GM21381 (cell line): Measurements from ENCODE around the gene VEGFA.

Experiments
- ATAC-seq: cut with Tn5 transposase; IDR thresholded peaks from one replicate; pipeline ENCODE4 v1.9.1; 2021; ENCODE audit warnings: mild to moderate bottlenecking, moderate library complexity; ENCODE audit not compliant: unreplicated experiment

The VEGFA gene

DNA sequence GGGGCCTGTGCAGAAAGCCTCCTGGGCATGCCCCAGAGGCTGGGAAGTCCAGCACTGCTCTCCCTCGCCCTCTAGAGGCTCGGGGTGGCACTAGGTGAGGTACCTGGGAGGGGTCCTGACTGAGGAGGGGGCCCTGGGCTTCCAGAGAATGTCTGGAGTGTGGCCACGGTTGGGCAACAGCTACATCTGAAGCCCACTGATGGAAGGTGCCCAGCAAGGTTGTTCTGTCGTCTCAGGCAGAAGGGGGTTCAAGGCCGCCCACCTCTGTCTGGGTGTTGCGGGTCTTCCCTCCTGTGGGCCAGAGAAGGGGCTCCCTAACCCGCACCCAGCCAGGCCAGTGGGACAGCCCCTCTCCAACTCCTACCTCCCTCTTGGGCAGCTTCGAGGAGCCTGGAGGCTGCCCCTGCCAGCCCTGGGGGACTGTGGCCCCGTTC lies 11.4 kb upstream of the VEGFA start:
- ATAC-seq = no peak

DNA sequence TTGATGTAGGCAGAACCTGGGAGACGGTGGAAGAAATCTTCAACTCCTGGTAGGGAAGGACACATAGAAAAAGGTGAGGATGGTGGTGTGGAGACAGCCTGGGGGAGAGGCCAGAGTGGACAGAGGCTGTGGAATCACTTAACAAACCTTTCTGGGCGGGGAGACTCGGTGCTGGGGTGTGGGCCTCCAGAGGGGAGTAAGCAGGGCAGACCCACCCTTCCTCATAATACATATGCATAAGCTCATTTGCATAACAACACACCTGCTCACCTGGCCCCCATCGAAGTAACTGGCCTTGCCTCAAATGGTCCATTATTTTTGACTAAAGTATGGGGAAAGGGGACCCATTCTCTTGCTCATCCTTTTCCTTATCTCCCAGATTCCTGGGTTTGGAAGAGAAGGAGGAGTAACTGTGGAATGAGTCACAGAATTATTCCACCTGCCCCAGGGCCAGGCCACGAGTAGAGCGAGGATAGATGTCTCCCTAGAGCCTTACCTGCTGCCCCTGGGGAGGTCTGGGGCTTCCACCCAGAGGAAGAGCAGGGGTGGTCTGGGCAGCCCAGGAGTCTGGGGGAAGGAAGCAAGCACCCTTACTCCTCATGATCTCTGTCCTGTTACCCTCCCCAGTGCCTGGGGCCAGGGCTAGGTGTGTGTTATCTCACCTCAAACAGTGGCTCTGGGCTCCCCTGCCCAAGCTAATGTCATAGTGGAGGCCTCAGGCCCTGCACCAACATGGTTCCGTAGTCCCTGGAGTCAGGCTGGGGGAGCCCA lies 10.7 kb upstream of the VEGFA start:
- no peak for ATAC-seq

DNA sequence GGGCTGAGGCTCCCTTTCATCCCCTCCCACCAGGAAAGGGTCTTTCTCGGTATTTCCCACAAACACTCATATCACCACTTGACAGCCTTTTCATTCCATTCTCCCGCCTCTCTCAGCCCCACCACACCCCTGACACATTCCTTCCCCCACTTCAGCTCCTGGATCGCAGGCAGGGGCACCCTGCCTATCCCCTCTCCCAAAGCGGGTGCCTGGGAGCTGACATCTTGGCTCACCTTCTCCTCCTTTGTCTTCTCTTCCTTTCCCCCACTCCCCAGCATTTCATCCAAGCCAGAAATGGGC lies 10.2 kb upstream of the VEGFA start:
- ATAC-seq = no peak

DNA sequence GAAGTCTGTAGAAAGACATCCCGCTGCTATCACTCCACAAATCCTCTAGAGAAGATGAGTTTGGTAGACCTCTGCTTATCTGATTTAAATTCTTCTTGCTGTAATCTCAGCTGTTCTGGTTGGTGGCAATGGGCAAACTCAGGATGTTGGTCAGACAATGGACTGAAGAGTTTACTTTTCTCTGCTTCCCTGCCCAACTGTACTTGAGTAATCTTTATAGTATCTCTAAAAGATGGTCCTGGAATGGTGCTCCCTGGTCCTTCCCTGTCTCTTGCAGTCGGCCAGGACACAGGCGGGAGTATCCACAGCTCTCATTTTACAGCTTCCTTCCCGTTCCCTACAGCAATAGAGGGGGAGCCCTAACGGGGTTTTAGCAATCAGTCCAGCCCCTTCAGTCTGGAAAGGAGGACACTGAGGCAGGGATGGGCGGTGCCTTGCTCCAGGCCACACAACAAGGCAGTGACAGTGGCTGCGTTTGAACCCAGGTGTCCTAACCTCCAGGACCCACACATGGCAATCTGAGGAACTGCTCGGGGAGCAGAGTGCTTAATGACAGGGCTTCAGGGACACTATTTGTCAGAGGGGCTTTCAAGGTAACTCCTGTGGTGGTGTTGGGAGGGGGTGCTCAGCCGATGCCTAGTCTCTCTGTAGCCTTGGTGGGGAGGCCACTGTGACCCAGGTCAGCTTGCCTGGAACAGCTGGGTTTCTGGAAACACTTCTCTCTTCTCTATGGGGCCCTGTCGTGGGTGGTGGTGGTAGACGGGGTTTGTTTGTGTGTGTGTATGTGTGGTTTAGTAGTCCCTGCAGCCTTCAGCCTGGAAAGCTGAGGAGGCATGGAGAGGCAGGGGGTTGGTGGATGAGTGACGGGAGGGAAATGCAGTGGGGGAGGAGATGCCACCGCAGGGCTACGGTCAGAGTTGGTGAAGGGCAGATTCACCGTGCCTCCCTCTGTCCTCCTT lies 9.5 kb upstream of the VEGFA start:
- no peak for ATAC-seq

DNA sequence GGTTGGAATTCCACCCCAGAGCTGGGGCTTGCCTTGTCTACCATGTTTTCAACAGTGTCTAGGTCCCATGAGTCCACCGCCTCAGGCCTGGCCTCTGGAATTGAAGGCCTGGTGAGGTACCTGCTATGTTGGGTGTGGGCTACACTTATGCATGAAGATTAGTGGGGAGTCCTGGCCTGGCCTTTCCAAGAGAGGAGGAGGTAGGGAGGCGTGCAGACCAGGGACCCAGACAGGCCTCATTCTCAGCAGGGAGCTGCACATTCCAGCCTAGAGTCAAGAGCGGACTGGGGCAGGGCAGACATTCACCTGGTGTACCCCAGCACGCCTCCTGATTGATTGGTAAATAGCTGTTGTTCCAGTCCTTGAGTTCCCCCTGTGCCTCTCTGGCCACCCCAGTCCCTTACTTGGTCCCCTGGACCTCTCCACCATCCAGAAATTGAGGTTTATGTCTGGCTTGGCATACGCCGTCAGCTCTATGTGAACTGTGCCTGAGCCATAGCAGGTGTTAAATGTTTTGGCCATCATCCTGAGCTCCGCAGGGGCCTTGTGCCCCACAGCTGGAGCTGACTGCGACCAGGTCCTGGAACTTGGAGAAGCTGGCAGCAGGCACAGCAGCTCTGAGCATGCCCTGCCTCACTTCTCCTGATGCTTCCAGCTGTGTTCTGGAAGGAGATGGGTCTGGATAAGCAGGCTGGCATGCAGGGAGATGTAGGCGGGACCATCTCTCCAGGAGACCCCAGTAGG lies 8.2 kb upstream of the VEGFA start:
- ATAC-seq = no peak

DNA sequence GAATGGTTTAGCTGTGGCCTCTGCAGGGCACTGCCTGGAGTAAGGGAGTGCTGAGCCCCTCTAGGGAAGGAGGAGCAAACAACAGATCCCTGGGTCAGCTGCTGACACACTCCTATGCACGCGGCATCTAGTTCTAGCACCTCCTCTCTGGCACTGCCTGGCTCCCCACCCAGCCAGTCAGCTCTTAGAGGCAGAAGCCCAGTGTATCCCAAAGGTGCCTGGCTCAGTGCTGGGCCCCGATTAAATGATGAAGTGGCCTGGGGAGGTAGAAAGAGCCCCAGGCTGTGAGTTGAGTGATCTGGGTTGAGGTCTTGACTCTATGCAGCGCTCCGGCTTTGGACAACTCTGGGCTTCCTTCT lies 7.6 kb upstream of the VEGFA start:
- ATAC-seq = no peak

DNA sequence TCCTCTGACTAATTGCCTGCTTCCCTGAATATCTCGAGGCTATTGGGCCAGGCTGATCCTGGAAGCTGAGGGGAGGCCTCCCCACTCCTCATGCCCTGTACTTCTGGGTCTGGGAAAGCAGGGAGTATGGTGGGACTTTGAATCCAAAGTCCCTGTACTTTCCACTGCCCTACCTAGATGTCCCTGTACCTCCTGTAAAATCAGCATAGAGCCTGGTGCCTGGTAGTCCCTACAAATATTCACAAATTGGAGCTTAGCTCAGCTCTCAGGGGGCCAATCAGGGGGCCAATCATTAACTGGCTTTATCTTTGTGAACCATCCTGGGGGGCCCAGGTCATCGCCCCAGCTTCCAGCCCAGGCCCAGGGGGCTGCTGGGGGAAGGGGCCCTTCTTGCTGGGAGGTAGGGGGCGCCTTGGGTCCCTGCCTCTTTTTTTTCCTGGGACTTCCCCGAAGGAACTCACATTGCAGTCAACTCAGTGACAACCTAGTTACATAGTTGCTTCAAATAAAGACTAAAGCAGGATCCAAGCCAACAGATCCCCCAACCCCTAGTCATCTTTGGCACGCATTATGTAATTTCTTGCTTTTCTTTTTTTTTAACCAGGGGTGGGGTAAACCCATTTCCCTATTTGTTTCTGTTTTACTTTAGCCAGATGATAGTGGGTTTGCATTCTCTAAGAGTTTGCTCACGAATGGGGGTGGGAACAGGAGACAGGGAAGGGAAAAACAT lies 6.9 kb upstream of the VEGFA start:
- no peak for ATAC-seq

DNA sequence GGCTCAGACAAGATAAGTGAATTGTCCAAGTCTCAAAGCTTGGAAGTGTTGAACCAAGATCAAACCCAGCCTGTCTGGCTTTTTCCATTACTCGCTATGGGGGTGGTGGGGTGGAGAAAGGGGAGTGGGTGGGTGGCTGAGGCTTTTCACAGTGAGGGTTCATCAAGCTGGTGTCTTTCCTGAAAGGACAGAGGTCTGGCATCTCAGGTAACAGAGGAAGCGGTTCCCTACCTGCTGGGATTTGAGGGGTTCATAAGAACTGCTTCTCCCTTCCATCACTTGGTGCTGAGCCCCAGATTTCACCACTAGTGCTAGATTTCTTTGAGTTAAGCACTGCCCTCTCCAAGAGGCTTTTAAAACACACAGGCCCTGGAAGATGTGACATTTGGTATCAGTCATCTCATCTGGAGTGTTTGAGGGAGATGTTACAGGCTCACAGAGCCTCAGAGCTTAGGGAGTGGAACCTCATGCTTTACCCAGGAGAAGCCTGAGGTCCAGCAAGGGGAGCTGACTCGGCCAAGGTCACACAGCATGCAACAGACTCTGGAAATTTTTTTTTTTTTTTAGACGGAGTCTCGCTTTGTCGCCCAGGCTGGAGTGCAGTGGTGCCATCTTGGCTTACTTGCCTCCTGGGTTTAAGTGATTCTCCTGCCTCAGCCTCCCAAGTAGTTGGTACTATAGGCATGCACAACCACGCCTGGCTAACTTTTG lies 6.0 kb upstream of the VEGFA start:
- ATAC-seq = no peak

DNA sequence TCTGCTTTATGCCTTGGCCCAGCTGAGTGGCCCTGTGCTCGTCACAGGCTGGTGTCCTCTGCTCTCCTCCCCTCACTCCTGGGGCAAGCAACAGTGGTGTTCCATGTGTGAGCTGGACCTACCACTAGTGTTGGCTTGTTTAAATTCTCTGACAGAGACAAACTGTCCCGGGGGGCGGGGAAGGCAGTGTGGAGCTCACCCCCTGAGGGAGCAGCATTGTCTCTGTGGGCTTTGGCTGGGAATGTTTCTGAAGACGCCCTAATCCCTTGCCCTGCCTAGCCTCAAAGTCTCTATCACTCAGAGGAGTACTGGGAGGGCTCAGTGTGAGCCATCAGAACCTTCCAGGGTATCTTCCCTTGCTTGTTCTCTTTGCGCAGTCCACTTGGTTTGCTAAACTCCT lies 5.2 kb upstream of the VEGFA start:
- ATAC-seq = no peak

DNA sequence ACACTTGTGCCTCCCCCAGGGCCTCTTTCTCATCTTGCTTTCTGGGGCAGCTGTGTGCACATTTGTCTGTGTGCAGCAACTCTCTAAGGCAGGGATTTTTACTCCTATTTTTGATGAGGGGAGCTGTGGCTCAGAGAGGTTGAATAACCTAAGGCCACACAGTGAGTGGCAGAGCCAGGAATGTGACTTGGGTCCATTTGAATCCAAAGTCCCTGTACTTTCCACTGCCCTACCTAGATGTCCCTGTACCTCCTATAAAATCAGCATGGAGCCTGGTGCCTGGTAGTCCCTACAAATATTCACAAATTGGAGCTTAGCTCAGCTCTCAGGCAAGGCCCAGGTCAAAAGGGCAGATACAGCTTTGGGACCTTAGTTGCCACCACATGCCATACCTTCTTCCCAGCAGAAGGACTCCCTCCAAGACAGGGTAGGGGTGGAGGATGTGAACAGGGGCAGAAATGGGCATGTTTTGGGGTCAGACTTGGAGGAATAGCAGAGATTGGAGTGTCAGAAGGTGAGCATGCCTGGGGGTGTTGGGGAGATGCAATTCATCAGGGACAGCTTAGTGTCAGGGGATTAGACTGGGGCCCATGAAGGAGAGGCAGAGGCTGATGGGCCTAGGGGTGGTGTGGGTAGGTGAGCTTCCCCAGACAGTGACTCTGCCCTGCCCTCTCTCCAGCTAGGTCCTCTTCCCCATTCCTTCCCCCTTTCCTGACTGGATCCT lies 4.1 kb upstream of the VEGFA start:
- ATAC-seq = no peak

DNA sequence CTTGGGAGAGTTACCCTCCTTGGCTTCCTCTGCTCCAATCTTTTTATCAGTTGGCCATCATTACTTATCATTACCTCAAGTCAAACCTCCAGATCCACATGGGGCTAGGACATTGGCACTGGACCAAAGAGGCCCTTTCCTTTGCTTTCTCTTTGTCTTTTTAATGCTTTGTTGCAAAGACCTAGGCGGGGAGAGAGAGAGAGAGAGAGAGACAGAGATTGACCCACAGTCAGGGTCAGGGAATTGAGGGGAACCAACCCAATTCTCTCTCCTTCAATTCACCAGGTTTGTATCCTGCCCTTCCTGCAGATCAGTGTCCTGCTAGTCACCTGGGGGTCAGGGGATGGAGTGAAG lies 3.5 kb upstream of the VEGFA start:
- no peak for ATAC-seq

DNA sequence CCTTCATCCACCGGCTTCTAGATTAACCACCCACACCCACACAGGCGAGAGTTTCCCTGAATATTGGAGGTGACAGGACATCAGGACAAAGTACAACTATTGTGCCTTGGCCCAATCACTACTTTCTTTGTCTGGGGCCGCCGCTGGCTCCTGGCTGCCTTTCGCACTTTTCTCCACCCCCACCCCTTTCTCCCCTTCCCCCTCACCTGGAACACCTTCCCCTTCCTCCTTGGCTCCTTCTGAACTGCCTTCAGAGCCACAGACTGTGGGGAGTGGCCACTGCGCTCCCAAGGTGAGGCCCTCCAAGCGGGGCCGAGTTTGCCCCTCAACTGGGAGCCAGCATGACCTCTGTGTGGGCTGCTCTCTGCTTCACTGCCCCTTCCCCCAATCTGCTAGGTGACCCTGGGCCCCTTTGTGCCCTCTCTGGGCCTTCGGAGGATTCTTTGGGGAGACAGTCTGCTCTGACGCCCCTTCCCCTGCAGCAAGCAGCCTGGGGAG lies 3.0 kb upstream of the VEGFA start:
- no peak for ATAC-seq

DNA sequence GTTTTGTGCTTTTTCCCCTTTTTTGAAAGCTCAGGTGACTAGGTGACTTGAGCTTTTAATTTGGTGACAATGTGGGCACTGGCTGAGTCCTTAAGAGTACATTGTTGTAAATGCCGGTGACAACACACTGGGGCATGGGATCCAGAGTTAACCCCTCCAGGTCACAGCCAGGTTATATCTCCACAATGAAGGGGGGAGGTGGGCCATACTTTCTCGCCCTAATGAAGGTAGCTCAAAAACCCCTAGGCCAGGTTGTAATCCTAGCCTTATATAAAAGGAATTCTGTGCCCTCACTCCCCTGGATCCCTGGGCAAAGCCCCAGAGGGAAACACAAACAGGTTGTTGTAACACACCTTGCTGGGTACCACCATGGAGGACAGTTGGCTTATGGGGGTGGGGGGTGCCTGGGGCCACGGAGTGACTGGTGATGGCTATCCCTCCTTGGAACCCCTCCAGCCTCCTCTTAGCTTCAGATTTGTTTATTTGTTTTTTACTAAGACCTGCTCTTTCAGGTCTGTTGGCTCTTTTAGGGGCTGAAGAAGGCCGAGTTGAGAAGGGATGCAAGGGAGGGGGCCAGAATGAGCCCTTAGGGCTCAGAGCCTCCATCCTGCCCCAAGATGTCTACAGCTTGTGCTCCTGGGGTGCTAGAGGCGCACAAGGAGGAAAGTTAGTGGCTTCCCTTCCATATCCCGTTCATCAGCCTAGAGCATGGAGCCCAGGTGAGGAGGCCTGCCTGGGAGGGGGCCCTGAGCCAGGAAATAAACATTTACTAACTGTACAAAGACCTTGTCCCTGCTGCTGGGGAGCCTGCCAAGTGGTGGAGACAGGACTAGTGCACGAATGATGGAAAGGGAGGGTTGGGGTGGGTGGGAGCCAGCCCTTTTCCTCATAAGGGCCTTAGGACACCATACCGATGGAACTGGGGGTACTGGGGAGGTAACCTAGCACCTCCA lies 2.2 kb upstream of the VEGFA start:
- no peak for ATAC-seq

DNA sequence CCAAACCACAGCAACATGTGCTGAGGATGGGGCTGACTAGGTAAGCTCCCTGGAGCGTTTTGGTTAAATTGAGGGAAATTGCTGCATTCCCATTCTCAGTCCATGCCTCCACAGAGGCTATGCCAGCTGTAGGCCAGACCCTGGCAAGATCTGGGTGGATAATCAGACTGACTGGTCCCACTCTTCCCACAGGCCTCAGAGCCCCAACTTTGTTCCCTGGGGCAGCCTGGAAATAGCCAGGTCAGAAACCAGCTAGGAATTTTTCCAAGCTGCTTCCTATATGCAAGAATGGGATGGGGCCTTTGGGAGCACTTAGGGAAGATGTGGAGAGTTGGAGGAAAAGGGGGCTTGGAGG lies 1.5 kb upstream of the VEGFA start:
- ATAC-seq = no peak

DNA sequence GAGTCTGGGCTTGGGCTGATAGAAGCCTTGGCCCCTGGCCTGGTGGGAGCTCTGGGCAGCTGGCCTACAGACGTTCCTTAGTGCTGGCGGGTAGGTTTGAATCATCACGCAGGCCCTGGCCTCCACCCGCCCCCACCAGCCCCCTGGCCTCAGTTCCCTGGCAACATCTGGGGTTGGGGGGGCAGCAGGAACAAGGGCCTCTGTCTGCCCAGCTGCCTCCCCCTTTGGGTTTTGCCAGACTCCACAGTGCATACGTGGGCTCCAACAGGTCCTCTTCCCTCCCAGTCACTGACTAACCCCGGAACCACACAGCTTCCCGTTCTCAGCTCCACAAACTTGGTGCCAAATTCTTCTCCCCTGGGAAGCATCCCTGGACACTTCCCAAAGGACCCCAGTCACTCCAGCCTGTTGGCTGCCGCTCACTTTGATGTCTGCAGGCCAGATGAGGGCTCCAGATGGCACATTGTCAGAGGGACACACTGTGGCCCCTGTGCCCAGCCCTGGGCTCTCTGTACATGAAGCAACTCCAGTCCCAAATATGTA lies 957 bp upstream of the VEGFA start:
- no peak for ATAC-seq

DNA sequence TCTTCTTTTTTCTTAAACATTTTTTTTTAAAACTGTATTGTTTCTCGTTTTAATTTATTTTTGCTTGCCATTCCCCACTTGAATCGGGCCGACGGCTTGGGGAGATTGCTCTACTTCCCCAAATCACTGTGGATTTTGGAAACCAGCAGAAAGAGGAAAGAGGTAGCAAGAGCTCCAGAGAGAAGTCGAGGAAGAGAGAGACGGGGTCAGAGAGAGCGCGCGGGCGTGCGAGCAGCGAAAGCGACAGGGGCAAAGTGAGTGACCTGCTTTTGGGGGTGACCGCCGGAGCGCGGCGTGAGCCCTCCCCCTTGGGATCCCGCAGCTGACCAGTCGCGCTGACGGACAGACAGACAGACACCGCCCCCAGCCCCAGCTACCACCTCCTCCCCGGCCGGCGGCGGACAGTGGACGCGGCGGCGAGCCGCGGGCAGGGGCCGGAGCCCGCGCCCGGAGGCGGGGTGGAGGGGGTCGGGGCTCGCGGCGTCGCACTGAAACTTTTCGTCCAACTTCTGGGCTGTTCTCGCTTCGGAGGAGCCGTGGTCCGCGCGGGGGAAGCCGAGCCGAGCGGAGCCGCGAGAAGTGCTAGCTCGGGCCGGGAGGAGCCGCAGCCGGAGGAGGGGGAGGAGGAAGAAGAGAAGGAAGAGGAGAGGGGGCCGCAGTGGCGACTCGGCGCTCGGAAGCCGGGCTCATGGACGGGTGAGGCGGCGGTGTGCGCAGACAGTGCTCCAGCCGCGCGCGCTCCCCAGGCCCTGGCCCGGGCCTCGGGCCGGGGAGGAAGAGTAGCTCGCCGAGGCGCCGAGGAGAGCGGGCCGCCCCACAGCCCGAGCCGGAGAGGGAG lies 580 bp downstream of the VEGFA start:
- no peak for ATAC-seq

DNA sequence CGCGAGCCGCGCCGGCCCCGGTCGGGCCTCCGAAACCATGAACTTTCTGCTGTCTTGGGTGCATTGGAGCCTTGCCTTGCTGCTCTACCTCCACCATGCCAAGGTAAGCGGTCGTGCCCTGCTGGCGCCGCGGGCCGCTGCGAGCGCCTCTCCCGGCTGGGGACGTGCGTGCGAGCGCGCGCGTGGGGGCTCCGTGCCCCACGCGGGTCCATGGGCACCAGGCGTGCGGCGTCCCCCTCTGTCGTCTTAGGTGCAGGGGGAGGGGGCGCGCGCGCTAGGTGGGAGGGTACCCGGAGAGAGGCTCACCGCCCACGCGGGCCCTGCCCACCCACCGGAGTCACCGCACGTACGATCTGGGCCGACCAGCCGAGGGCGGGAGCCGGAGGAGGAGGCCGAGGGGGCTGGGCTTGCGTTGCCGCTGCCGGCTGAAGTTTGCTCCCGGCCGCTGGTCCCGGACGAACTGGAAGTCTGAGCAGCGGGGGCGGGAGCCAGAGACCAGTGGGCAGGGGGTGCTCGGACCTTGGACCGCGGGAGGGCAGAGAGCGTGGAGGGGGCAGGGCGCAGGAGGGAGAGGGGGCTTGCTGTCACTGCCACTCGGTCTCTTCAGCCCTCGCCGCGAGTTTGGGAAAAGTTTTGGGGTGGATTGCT lies 1.3 kb downstream of the VEGFA start:
- ATAC-seq = no peak
